ENCODE results near the gene IL6ST.
"Not testable (repeated sequence)": the region's sequence is repeated elsewhere in the genome, so short reads cannot be mapped to it uniquely, and the experiment has no call there.

IL6ST gene

GRCh38 chr5:56039985-56040384, 45.2 kb upstream of the IL6ST start:
- ChIA-PET CTCF (no interaction called here), POLR2A (no interaction called here)
- H3K4me3 ChIP-seq (ENCODE audit: low read depth, low read length) = no peak overlapping the region
- H3K27ac ChIP-seq (ENCODE audit: extremely low read depth, low read depth, low read length) = no peak overlapping the region
- H3K4me1 ChIP-seq (ENCODE audit: control insufficient read depth, insufficient read depth, low read length) = no peaks in the 10 kb centered on the region
- TF ChIP-seq ZBTB21 (tag by site-specific recombination; IDR thresholded peaks at IDR 0.05) (no peak), ZNF19 (tag by site-specific recombination; IDR thresholded peaks at IDR 0.05; ENCODE audit: low read depth) (no peak), MEIS1 (CRISPR knock-in tag; IDR thresholded peaks at IDR 0.05; ENCODE audit: borderline replicate concordance) (no peak), YY2 (tag by site-specific recombination; IDR thresholded peaks at IDR 0.05) (no peak), ZNF529 (tag by site-specific recombination; IDR thresholded peaks at IDR 0.05; ENCODE audit: insufficient replicate concordance) (no peak), ZNF585B (tag by site-specific recombination; IDR thresholded peaks at IDR 0.05) (no peak), ZNF404 (tag by site-specific recombination; IDR thresholded peaks at IDR 0.05) (no peak), ZNF175 (tag by site-specific recombination; IDR thresholded peaks at IDR 0.05) (no peak), ZNF555 (tag by site-specific recombination; conservative IDR thresholded peaks at IDR 0.05) (no peak), ZBTB26 (tag by site-specific recombination; optimal IDR thresholded peaks at IDR 0.05) (no peak), ZNF394 (tag by site-specific recombination; IDR thresholded peaks at IDR 0.05; ENCODE audit: borderline replicate concordance) (no peak), ZBTB1 (tag by site-specific recombination; IDR thresholded peaks at IDR 0.05) (no peak), ZNF140 (tag by site-specific recombination; IDR thresholded peaks at IDR 0.05) (no peak), ZNF544 (tag by site-specific recombination; IDR thresholded peaks at IDR 0.05) (no peak), MYNN (tag by site-specific recombination; IDR thresholded peaks at IDR 0.05; ENCODE audit: borderline replicate concordance) (no peak), ZNF202 (tag by site-specific recombination; IDR thresholded peaks at IDR 0.05; ENCODE audit: borderline replicate concordance) (no peak), ZNF132 (tag by site-specific recombination; IDR thresholded peaks at IDR 0.05; ENCODE audit: borderline replicate concordance) (no peak), ZNF624 (tag by site-specific recombination; IDR thresholded peaks at IDR 0.05) (no peak), ZFHX2 (tag by site-specific recombination; conservative IDR thresholded peaks at IDR 0.05) (no peak)
- TF ChIP-seq, protein P1, sequence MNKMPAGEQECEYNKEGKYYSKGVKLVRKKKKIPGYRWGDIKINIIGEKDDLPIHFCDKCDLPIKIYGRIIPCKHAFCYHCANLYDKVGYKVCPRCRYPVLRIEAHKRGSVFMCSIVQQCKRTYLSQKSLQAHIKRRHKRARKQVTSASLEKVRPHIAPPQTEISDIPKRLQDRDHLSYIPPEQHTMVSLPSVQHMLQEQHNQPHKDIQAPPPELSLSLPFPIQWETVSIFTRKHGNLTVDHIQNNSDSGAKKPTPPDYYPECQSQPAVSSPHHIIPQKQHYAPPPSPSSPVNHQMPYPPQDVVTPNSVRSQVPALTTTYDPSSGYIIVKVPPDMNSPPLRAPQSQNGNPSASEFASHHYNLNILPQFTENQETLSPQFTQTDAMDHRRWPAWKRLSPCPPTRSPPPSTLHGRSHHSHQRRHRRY (tag by site-specific recombination; IDR thresholded peaks at IDR 0.05) = no peak
- no peaks in the 10 kb centered on the region; the same call in 1 of the 2 replicates for H3K9me3 ChIP-seq (ENCODE audit: control insufficient read depth, insufficient read depth, low read depth, low read length)
- no peaks in the 10 kb centered on the region for H3K36me3 ChIP-seq (ENCODE audit: control insufficient read depth in 2 of 2, insufficient read depth in 1 of 2, low read length in 2 of 2)

DNA sequence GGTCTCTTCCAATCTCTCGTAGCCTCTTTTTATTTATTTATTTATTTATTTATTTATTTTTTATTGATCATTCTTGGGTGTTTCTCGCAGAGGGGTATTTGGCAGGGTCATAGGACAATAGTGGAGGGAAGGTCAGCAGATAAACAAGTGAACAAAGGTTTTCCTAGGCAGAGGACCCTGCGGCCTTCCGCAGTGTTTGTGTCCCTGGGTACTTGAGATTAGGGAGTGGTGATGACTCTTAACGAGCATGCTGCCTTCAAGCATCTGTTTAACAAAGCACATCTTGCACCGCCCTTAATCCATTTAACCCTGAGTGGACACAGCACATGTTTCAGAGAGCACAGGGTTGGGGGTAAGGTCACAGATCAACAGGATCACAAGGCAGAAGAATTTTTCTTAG, 43.4 kb upstream of the IL6ST start:
- H3K36me3 ChIP-seq (ENCODE audit: control insufficient read depth in 2 of 2, insufficient read depth in 1 of 2, low read length in 2 of 2); H3K9me3 ChIP-seq (ENCODE audit: control insufficient read depth, insufficient read depth, low read depth, low read length); CTCF ChIA-PET; H3K4me3 ChIP-seq (ENCODE audit: low read depth, low read length); POLR2A ChIA-PET; H3K27ac ChIP-seq (ENCODE audit: extremely low read depth, low read depth, low read length); H3K4me1 ChIP-seq (ENCODE audit: control insufficient read depth, insufficient read depth, low read length): not testable (repeated sequence)

- no peaks in the 10 kb centered on the region for H3K4me1 ChIP-seq (ENCODE audit: control insufficient read depth, insufficient read depth, low read length)
- H3K27ac ChIP-seq (ENCODE audit: extremely low read depth, low read depth, low read length) = no peak overlapping the region
- no peaks in the 10 kb centered on the region for H3K36me3 ChIP-seq (ENCODE audit: control insufficient read depth in 2 of 2, insufficient read depth in 1 of 2, low read length in 2 of 2)
- ChIA-PET POLR2A (no interaction called here), CTCF (interaction anchor here (0.6 kb wide), 1 partner anchor 8 kb away, joined by 3 read pairs; no protein-coding TSS in a partner anchor)
- H3K4me3 ChIP-seq (ENCODE audit: low read depth, low read length) = no peak overlapping the region
- H3K9me3 ChIP-seq (ENCODE audit: control insufficient read depth, insufficient read depth, low read depth, low read length) = no peaks in the 10 kb centered on the region
- TF ChIP-seq, protein P2, sequence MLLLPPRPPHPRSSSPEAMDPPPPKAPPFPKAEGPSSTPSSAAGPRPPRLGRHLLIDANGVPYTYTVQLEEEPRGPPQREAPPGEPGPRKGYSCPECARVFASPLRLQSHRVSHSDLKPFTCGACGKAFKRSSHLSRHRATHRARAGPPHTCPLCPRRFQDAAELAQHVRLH (tag by site-specific recombination; IDR thresholded peaks at IDR 0.05) = no peak
- TF ChIP-seq ZNF341 (tag by site-specific recombination; IDR thresholded peaks at IDR 0.05; ENCODE audit: low read depth) (no peak), ZNF19 (tag by site-specific recombination; IDR thresholded peaks at IDR 0.05; ENCODE audit: low read depth) (no peak), ZIC2 (tag by site-specific recombination; IDR thresholded peaks at IDR 0.05) (no peak), ZNF362 (tag by site-specific recombination; IDR thresholded peaks at IDR 0.05) (no peak), ZNF132 (tag by site-specific recombination; IDR thresholded peaks at IDR 0.05; ENCODE audit: borderline replicate concordance) (no peak), ZNF777 (tag by site-specific recombination; IDR thresholded peaks at IDR 0.05; ENCODE audit: borderline replicate concordance) (no peak)
- TF ChIP-seq, protein P3, sequence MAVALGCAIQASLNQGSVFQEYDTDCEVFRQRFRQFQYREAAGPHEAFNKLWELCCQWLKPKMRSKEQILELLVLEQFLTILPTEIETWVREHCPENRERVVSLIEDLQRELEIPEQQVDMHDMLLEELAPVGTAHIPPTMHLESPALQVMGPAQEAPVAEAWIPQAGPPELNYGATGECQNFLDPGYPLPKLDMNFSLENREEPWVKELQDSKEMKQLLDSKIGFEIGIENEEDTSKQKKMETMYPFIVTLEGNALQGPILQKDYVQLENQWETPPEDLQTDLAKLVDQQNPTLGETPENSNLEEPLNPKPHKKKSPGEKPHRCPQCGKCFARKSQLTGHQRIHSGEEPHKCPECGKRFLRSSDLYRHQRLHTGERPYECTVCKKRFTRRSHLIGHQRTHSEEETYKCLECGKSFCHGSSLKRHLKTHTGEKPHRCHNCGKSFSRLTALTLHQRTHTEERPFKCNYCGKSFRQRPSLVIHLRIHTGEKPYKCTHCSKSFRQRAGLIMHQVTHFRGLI (tag by site-specific recombination; IDR thresholded peaks at IDR 0.05) = no peak
- TF ChIP-seq, protein P4, sequence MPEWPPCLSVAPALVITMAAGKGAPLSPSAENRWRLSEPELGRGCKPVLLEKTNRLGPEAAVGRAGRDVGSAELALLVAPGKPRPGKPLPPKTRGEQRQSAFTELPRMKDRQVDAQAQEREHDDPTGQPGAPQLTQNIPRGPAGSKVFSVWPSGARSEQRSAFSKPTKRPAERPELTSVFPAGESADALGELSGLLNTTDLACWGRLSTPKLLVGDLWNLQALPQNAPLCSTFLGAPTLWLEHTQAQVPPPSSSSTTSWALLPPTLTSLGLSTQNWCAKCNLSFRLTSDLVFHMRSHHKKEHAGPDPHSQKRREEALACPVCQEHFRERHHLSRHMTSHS (tag by site-specific recombination; IDR thresholded peaks at IDR 0.05) = no peak
Observed at GRCh38 chr5:56037531-56038010, 42.8 kb upstream of the IL6ST start.

Data from HEK293 (cell line).